ENCODE data around the gene CCDC148. TPM values are rescaled to one million over a fixed set of nuclear protein-coding genes. Genes with fewer than 3 reads are reported as not detected.
A peak's percentile ranks its signal among the peaks of the same experiment; 100 is the strongest.

CCDC148 gene
- total RNA-seq (0.39 and 0.78 TPM in 2 replicates), polyA plus RNA-seq (2.1 and 5.3 TPM in 2 replicates)

- Histone ChIP-seq H3K27ac (peak within 1 kb of the TSS; percentile 96), H3K9me3 (ENCODE audit: low read depth) (no peaks in the 10 kb centered on the region), H3K4me3 (peak within 1 kb of the TSS; percentile 83), H3K36me3 (no peaks in the 10 kb centered on the region), H3K27me3 (no peaks in the 10 kb centered on the region), H3K4me1 (ENCODE audit: low read depth) (peaks cover 23% of the 10 kb centered on the region)
- TF ChIP-seq, protein P1, sequence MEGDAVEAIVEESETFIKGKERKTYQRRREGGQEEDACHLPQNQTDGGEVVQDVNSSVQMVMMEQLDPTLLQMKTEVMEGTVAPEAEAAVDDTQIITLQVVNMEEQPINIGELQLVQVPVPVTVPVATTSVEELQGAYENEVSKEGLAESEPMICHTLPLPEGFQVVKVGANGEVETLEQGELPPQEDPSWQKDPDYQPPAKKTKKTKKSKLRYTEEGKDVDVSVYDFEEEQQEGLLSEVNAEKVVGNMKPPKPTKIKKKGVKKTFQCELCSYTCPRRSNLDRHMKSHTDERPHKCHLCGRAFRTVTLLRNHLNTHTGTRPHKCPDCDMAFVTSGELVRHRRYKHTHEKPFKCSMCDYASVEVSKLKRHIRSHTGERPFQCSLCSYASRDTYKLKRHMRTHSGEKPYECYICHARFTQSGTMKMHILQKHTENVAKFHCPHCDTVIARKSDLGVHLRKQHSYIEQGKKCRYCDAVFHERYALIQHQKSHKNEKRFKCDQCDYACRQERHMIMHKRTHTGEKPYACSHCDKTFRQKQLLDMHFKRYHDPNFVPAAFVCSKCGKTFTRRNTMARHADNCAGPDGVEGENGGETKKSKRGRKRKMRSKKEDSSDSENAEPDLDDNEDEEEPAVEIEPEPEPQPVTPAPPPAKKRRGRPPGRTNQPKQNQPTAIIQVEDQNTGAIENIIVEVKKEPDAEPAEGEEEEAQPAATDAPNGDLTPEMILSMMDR (IDR thresholded peaks at IDR 0.05; ENCODE audit: low read depth, low read length): no peak
- DNase-seq (ENCODE audit: low read depth in 1 of 2, low spot score in 1 of 2): peak; percentile 94 to 96
These were observed at the start of gene CCDC148, which contains the start of gene PKP4 for GRCh38 chr2:158456309-158457066. TSS of gene CCDC148 (minus strand) at chr2:158456753. CDS start at chr2:158456439, 314 bp downstream. TSS of gene PKP4 (plus strand) at chr2:158456952. CDS start at chr2:158533185, 76,233 bp downstream.

- Histone ChIP-seq H3K27me3 (no peaks in the 10 kb centered on the region), H3K36me3 (no peaks in the 10 kb centered on the region), H3K4me1 (ENCODE audit: low read depth) (peaks cover 10% of the 10 kb centered on the region), H3K9me3 (ENCODE audit: low read depth) (no peaks in the 10 kb centered on the region), H3K4me3 (no peak overlapping the region), H3K27ac (peak overlapping the region; percentile 18)
- DNase-seq (ENCODE audit: low read depth in 1 of 2, low spot score in 1 of 2): no peak
- TF ChIP-seq, protein P1 (IDR thresholded peaks at IDR 0.05; ENCODE audit: low read depth, low read length): no peak
These were observed 48.9 kb upstream of the CCDC148 start for GRCh38 chr2:158505448-158505934.

- no peaks in the 10 kb centered on the region for H3K9me3 ChIP-seq (ENCODE audit: low read depth)
- H3K36me3 ChIP-seq: no peaks in the 10 kb centered on the region
- H3K27me3 ChIP-seq: no peaks in the 10 kb centered on the region
- no peak for DNase-seq (ENCODE audit: low read depth in 1 of 2, low spot score in 1 of 2)
- peaks cover 10% of the 10 kb centered on the region for H3K4me1 ChIP-seq (ENCODE audit: low read depth)
- no peak overlapping the region for H3K27ac ChIP-seq
- no peak overlapping the region for H3K4me3 ChIP-seq
- TF ChIP-seq, protein P1 (IDR thresholded peaks at IDR 0.05; ENCODE audit: low read depth, low read length): no peak
These were observed 47.5 kb upstream of the CCDC148 start for GRCh38 chr2:158504088-158504487.

DNA sequence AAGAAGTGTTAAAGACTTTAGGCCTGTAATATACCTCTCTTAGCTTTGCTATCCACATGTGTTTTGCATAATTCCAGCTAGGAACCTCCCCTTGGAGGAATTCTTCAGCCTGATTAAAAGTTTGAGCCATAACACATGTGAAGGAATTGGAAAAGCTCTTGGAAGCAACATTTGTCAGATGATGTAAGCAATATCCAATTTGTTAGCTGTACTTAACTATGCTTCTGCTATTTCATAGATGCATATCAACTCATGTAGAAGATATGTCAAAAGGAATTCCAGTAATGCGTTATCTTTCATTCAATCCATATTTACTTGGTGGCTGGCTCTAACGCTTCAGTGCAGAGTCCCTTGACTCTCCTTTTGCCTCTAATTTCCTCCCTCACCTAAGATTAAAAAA is 46.4 kb upstream of the CCDC148 start:
- H3K27ac ChIP-seq: no peak overlapping the region
- H3K4me1 ChIP-seq (ENCODE audit: low read depth): peaks cover 10% of the 10 kb centered on the region
- peak in 1 of 2 donors; percentile 69 for DNase-seq (ENCODE audit: low read depth in 1 of 2, low spot score in 1 of 2)
- no peak overlapping the region for H3K4me3 ChIP-seq
- TF ChIP-seq, protein P1 (IDR thresholded peaks at IDR 0.05; ENCODE audit: low read depth, low read length): no peak
- H3K9me3 ChIP-seq (ENCODE audit: low read depth): no peaks in the 10 kb centered on the region
- H3K27me3 ChIP-seq: no peaks in the 10 kb centered on the region
- H3K36me3 ChIP-seq: no peaks in the 10 kb centered on the region

- Histone ChIP-seq H3K36me3 (no peaks in the 10 kb centered on the region), H3K27ac (no peak overlapping the region), H3K4me3 (no peak overlapping the region), H3K27me3 (no peaks in the 10 kb centered on the region), H3K4me1 (ENCODE audit: low read depth) (peaks cover 10% of the 10 kb centered on the region), H3K9me3 (ENCODE audit: low read depth) (no peaks in the 10 kb centered on the region)
- TF ChIP-seq, protein P1 (IDR thresholded peaks at IDR 0.05; ENCODE audit: low read depth, low read length): no peak
- no peak for DNase-seq (ENCODE audit: low read depth in 1 of 2, low spot score in 1 of 2)
These were observed 44.7 kb upstream of the CCDC148 start for GRCh38 chr2:158501301-158501700.

All from cardiac muscle cell (in vitro differentiated cells and primary cell).